Stimulated activated CD4-positive, alpha-beta T cell treated with anti-CD3 and anti-CD28 coated beads, Interleukin-12 subunit alpha, Interleukin-12 subunit beta, amount 100 ng/mL, for 4 hours (primary cell): ENCODE measurements around the gene IGSF22.

Experiments used
- DNase-seq: peaks from one replicate; pipeline ENCODE4 v3.0.0-alpha.2; 2020

IGSF22 gene

DNA sequence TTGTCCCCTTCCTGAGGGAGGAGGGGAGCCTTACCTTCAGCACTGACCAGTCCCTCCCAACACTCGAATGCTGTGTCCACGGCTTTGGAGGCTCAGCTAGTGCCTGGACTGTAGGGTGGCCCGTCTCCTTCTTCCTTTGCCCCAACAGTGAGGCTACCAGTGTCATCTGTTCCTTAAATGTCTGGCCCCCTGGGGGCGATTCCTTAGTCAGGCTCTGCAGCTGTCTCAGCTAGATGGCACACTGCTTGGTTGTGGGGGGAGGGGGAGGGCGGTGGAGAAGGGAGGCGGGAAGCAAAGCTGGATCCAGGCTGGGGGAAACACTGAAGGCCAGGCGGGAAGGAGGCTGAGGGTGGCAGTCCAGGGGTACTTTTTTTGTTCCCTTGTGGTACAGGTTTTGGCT, at the start of gene IGSF22:
IGSF22 (minus strand) TSS at position 149 of the 400 bp plus-strand sequence. CDS start 1,952 bp downstream, outside the sequence.
- no peak for DNase-seq

DNA sequence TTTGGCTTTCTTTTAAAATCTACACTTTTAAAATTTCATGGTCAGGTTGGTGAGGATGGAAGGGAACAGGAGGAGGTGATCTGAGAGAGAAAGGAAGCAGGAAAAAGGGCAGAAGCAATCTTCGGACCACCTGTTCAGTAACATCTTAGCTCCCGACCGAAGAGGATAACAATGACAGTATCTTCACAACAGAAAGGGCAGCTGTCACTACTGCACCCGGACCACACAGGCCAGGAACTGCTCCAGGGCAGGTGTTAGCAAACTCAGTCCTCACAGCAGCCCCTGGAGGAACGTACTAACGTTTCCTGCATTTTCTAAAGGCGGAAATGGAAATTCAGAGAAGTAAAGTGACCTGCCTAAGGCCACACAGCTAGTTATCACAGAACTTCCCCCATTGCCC, 48.8 kb upstream of the IGSF22 start:
- DNase-seq, result no peak

DNA sequence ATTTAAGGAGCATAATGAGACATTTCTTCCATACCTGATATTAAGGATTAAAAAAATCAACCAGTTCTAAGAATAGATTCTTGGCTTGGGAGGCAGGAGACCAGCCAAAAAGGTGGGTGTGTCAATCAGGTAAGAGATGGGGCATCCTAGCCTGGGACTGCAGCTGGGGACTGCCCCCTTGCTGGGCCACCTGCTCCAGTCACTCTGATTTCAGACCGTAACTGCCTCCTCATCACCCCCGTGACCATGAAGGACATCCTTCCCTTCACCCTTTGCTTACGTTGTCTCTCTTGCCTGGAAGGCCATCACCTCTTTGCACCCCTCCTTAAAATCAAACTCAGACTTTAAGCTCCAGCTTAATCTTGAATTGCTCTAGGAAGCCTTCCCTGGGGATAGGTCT, 47.7 kb upstream of the IGSF22 start:
- no peak for DNase-seq

DNA sequence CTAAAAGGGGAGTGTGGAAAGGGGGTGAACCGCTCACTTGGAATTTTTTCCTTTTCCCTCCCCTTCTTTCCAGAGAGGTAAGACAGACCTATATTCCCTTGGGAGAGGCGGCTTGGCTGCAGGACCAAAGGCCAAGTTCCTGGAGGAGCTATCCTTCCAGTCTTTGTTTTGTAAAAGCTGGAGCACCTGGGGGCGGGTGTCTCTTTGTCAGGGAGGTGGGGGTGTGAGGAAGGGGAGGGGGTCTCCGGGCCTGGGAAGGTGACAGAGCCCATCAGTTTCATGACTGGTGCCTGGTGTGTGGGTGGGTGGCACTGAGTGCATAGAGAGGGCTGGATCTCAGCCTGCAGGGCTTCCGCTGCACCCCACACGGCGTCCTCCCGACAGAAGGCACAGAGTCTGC, 47.1 kb upstream of the IGSF22 start:
- DNase-seq, result no peak

DNA sequence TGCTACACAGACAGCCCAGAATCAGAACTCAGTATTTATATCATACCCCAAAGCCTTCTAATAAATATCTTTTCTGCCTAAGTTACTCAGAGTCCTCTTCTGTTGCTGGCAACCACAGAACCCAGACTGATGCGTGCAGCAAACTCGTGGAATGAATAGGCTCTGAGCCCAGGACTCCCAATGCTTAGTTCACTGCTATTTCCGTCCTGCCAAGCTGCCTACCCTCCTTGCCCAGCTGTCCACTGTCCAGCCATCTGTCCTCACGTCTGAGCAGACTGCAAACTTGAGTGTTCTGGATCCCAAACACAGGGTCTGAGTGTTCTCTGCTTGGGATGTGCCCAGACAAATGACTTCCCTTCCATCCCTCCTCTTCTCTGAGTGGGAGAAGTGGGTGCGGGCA, 46.2 kb upstream of the IGSF22 start:
- DNase-seq, result no peak

DNA sequence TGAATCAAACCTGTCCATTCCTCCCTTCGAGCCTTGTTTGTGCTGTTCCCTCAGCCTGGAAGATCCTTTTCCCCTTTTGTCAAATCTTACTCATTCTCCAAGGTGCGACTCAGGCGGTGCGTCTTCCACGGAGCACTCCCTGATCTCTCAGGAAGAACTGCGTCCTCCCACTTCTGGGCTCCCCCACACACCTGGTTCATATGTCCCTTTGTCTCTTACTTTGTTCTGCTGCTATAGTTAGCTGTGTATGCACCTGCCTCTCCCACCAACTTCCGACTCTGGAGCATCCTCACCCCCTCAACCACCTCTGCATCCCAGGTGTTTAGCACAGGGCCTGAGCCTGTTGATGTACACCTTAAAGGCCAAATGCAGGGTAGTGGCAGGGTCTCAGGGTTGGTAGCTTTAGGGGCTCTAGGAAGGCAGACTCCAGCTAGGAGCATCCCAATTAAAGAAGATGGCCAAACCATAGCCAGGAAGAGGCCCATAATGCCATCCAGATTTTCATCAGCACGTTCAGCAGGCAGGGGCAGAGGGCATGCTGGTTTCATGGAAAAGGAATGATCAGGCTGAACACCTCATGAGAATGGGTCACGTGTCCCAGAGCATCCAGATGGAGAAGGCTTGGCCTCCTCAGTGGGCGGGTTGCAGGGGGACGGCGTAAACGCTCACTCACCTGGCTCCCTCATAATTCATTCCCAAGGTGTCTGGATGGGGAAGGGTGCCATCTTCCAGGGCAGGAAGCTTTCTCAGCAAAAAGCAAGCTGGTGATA, 45.5 kb upstream of the IGSF22 start:
- no peak for DNase-seq

DNA sequence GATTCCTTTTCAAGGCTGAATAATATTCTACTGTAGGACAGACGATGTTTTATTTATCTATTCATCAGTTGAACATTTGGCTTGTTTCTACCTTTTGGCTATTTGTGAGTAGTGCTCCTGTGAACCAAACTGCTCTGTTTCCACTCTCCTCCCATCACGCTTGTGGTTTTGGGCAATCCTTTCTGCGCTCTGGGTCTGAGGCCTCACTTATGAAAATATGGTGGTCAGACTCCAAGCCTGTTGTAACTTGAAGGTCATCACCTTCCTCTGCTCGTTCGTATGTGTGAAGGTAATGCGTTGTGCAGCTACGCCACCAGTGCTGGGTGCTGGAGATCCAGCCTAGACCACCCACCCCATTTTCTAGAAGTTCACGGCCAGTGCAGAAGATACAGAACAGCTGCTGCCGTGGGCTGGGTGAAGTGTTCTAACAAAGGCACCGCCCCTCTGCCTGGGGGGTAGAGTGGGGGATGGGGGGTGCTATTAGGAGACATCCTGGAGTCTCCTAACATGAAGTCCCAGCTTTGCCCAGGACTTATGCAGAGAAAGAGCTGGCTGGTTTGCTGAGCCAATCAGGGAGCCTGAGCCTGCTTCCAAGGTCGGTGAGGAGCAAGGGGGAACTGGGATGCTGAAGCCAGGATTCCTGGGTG, 44.6 kb upstream of the IGSF22 start:
- no peak for DNase-seq

DNA sequence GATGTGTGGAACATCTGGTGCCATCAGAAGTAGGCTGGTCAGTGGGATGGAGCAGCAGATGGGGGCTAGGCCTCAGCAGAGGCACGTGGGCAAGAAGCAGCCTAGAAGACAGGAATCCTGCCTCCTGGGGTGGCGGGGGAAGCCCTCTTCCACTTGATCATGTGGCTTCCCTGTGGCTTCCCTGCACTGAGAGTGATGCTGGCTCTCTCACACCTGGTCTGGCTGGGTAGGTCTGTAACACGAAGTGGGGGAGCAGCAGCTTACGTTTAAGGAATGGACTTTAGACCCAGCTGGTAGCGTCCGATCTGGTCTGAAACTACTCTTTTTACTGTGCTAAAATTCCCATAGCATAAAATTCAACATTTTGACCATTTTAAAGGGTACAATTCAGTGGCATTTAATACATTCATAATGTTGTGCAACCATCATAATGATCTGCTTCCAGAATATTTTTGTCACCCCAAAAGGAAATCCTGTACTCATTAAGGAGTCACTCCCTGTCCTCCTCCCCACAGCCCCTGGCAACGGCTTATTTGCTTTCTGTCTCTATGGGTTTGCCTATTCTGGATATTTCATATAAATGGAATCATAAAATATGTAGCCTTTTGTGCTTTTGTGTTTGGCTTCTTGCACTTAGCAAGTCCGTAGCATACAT, 43.9 kb upstream of the IGSF22 start:
- DNase-seq, result no peak

DNA sequence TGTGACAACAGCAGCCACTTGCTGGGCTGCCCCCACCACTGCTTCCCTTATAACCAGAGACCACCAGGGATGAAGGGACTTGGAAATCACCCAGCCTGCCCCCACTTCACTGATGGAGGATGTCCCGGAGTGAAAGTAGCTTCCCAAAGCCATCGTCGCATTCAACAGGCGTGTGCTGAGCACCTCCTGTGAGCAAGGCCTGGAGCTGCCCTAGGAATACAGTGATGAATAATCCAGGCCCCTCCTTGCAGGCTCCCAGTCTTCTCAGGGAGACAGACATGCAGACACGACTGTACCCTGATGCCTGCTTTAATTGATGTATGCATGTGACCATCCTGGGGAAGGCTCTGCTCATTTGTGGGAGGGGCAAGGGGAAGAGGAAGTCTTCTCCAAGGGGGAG, 43.0 kb upstream of the IGSF22 start:
- no peak for DNase-seq

DNA sequence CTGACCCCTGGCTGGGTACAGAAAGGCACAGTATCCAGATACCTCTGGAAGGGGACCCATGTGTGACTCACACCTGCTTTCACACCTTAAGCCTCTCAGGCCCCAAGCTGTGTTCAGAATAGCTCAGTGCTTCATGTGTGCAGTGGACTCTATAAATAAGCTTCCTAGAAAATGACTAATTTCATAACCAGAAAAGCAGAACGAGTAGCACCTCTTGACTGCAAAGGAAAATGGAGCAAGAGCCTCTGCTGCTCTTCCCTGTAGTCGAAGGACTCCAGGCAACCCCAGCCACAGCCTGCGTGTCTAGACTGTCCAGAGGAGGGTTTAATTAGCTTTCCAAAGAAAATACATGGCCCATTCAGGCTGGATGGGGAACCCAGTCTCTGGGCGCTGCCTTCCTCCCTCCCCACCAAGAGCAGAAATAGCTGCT, 42.5 kb upstream of the IGSF22 start:
- DNase-seq, result no peak

DNA sequence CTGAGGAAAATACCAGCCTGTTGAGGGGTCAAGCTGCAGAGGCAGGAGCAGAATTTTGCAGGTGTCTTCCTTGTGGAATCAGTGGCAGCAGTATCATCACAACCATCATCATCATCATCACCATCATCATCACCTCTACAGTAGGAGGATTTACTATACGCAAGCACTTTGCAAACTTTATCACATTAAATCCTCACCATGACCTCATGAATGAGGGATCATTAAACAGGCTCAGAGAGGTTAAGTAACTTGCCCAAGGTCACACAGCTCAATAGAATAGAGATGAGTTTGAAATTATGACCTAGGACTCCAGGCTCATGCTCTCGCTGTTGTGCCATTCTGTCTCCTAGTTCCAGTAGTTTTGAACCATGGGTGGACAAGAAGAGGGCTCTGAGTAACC, 40.0 kb upstream of the IGSF22 start:
- DNase-seq, result no peak

DNA sequence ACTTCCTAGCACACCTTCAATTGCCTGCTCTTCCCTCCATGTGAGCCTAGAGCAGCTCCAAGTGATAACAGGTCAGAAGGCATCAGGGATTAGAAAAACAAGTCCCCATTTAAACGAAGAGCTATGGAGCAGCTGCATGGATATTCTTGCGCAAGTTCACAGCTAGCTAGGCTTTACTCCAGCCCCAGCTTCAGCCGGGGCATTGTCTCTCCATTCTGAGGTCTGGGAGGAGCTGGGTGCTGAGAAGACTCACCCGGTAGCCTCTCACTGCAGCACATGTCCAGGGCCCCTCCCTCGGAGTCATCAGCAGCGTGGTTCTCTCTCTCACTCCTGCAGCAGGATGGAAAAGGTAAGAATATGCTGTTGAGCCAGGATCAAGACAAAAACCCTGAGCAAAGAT, 39.6 kb upstream of the IGSF22 start:
- DNase-seq, result no peak

DNA sequence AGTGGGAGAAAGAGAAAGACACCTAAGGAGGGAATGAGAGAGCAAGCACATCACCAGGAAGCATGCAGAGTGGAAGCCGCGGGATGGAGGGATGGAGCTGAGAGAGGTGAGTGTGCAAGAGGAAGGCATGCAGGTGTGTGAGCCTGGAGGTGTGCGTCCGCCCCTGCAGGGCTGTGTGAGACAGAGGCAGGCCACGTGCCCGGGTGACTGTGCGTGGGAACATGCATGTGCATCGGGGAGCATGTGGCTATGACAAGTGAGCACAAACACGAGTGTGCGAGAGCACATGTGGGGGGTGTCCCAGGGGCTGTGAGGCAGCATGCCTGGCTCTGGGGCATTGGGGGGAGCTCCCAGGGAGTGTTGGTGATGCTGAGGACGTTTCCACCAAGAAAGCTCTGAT, 35.8 kb upstream of the IGSF22 start:
- DNase-seq, result no peak

DNA sequence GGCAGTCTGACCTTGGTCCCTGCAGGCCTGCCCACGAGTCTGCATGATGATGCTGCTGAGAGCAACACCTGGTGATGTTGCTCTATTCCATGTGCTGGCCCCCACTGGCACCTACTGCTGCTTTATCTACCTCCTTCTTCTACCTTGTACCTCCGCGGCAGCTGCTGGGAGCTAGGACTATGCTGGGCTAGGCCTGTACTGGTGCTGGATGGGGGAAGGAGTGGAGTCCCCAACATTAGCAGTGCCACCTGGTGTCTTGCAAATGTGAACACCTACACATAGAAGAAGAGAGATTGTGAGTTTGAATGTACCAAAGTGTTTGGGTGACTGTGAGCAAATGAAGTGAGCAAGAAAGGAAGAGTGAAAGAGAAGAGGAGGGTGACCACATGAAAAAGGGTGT, 35.2 kb upstream of the IGSF22 start:
- DNase-seq, result no peak

DNA sequence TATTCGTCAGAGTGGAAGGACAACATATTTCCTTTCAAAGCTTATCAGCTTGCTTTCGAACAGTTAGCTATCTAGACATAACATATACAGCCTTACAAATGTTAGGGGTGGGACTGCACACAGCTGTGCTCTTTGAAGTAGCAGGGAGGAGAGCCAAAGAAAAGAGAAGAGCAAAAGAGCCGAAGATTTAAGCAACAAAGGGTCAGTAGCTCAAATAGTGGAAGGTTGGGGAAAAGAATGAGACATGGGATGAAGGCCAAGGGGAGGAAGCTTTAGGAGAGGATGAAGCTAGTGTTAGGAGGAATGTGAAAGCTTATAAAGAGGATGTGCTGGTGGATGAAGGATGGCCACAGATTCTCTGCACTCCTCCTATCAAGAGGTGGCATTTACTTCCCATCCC, 31.8 kb upstream of the IGSF22 start:
- DNase-seq, result no peak

DNA sequence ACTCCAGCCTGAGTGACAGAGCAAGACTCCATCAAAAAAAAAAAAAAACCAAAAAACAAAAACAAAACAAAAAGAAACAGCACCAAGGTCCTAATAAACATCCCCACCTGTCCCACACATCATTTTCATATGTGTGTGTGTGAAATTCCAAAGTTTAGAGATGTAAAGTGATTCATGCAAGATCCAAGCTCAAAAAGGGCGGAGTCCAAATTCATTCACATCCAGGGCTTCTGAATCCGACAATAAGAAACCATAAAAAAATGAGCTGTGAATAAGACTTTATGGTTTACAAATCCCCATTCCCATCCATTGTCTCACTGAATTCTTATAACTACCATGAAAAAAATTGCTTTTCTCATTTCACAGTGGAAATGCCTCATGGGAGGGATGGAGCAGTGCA, 30.9 kb upstream of the IGSF22 start:
- no peak for DNase-seq

DNA sequence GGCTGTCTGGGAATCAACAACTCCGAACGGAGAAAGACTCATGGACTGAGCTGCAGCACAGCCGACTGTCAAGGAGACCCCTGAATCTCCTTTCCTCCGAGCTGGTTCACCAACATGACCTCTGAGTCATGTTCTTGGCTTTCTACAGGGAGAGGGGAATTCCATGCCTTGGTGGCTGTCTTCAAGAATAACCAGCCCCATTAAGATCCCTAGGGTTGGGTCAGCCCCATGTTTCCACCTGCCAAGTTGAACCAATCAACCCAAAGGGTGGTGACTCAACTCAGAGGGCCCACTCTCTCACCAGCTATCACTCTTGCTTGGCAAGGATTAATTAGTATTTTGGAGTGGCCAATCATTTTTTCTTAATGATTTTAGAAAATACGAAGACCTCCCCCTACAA, 28.3 kb upstream of the IGSF22 start:
- DNase-seq, result no peak

DNA sequence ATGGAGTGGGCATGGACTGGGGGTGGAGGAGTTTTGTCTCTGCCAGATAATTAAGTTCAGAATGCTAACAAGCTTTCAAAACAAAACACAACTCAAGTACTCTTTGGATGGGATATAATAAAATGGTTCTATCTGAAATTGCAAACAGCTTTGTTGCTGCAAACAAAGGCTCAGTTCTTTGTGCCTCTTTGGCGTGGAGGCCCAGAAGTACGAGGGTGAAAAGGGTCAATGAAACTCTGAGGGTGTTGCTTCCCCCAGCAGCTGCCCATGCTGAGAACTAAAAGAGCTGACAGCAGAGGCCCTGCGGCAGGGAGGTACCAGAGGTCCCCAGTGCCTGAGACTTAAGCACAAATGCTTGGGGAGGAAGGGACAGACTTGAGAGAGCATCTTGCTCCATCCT, 26.5 kb upstream of the IGSF22 start:
- no peak for DNase-seq

DNA sequence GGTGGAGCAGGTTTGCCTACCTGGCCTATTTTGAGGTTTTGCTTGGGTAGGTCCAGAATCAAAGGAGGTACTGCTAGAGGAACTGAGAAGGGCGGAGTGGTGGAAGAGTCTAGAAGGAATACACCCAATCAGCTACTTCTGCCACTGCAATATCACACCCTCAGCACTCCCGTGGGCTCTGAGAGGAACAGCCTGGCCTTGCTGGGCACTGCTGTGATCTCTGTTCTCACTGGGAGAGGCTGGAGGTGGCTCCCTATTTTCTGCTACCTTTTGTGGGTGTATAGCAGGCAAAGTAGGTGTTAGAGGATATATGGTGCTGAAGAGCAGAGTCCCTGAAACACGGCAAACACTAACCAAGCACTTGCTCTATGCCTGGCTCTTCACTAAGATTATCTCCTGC, 25.0 kb upstream of the IGSF22 start:
- no peak for DNase-seq

DNA sequence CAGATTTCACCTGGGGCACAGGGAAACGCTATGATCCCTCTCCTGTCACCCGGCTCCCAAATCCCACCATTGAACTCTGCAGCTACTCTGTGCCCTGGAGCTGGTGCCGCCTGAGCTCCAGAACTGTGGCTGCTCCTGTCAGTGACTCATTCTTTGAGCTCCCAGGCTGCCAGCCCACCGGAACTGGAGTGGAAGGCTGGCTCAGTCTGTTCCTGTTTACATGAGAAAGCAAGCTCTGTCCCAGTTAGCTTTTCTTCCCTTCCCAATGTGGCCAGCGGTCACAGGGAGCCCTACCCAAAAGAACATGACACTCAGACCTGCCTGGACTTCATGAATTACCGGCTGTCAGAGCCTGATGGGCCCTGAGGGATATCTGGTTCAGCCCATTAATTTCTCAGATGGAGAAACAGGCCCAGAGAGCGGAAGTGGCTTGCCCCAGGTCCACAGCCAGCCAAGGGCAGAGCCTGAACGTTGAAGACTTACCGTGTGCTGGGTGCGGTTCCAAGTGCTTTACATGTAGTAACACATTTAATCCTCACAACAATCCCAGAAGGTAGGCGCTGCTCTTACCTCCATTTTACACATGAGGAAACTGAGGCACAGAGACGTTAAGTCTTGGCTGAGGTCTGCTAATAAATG, 23.8 kb upstream of the IGSF22 start:
- DNase-seq, result no peak

DNA sequence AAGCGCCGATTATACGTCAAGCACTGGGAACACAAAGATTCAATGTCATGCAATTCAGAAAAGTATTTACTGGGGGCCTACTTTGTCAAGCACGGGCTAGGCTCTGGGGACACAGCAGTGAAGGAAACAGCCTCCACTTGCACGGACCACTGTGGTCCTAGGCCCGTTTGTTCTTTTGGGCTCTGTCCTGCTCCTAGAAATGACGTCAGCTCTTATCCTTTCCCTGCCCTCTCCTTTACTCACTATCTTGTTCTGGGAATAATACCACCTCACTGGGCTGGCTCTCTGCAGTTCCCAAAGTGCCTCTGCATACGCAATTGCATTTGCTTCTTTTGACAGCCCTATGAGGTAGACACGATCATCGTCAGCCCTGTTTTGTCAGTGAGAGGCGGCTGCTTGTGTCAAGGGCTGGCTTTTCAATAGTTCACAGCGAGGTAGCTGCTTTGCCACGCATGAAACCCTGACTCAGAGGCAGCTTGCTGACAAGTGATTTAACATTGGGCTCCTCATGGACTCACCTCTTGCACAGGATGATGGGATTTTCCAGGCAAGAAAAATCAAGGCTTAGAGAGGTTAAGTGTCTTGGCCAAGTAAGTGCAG, 22.9 kb upstream of the IGSF22 start:
- no peak for DNase-seq

DNA sequence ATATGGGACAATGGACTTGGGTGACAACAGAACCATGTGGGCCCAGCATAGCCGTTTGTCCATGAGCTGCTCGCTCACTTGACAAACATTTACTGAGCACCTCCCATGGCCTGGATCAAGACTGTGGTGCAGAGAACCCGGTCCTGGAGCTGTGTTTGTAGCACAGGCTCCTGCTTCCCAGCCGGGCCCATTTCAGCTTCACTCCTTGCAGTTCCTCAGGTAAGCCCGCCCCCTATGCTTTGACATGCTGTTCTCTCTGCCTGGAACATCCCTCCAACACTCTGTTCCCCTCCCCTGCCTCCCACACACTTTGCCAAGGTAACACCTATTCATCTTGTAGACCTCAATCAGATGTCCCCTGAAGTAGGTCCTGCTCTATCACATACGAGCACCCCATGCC, 19.3 kb upstream of the IGSF22 start:
- no peak for DNase-seq

DNA sequence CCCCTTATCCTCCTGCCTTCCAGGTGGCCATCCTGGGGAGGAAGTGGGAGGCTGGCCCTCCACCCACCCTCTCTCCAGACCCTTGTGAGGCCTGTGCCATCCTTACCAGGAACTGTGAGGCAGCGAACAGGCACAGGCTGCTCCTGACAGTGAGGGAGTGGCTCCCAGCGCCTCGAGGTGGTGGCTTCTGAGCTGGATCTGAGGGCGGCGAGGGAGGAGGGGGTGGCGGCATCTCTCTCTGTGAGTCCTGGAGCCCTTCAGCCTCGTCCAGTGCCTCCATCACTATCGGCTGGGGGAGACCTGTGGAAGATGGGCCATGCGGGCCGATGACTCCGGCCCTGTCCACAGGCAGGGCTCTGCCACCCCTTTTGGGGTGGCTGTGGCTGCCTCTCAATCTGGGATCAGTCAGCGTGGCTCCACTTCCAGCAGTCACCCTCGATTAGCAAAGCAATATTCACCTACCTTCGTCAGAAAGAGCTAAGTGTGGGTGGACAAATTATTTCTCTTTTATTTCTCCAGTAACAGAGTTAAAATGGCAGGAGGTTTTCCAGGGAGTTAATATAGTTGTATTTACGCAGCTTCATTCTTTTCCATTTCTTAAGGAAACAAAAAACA, 18.0 kb upstream of the IGSF22 start:
- no peak for DNase-seq
